Measurements from ENCODE around the gene MPV17L2. TPM values are rescaled to one million over a fixed set of nuclear protein-coding genes. Genes with fewer than 3 reads are reported as not detected.
A peak's percentile ranks its signal among the peaks of the same experiment; 100 is the strongest.

Gene MPV17L2
- total and polyA plus RNA-seq, 4 donors = 3.6 to 28.0 (median 14.1) TPM

DNA sequence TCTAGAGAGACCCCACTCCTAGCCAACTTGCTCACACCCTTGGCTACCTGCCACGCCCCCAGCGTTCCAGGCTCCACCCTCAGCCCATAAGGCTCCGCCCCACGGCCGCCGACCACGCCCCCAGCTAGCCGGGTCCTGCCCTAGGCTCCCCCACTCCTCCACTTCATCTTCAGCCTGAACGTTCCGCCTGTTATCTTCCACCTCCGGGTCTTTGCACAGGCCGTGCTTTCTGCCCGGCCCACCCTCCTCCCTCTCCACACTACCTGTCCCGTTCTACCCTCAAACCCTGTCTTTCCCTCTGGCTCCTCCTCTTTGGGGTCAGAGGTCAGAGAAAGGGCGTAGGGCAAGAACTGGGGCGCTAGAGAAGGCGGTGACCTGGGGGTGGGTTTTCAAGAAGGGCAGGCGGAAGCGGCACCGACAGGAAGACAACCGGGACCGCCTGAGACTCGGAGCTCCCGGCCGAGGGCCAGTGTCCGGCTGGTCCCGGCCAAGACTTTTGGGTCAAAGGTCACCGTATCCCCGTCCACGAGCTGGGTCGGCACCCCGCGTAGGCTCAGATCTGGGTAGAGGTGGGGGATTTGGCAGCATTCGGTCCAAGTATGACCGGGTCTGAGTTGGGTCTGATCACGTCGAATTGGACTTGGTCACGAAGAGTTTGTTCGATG is 31.0 kb downstream of the MPV17L2 start:
- no peaks in the 10 kb centered on the region for H3K36me3 ChIP-seq (ENCODE audit: control insufficient read depth in 4 of 4, insufficient read depth in 3 of 4, low read depth in 1 of 4, low read length in 3 of 4)
- peak overlapping the region in 1 of 2 donors; percentile 3 for H3K9ac ChIP-seq (ENCODE audit: low read depth in 1 of 2, low read length in 2 of 2)
- TF ChIP-seq ZBTB33 (IDR thresholded peaks at IDR 0.05) (no peak), TAF1 (conservative IDR thresholded peaks at IDR 0.05) (no peak), CTCF (IDR thresholded peaks at IDR 0.05; ENCODE audit: low read depth, low read length, missing input control) (no peak), FOXA1 (IDR thresholded peaks at IDR 0.05) (no peak), RXRA (IDR thresholded peaks at IDR 0.05) (peak; percentile 31 to 60), NR2F2 (IDR thresholded peaks at IDR 0.05) (peak; percentile 97), EGR1 (IDR thresholded peaks at IDR 0.05; ENCODE audit: low read depth in 2 of 2) (no peak)
- H3K4me3 ChIP-seq (ENCODE audit: low read depth in 1 of 3, low read length in 3 of 3) = peak overlapping the region; percentile 45 to 51 (median 49)
- peak overlapping the region in 1 of 2 donors; percentile 14 for H3K27ac ChIP-seq (ENCODE audit: low read depth in 1 of 2, low read length in 2 of 2)
- H3K4me1 ChIP-seq (ENCODE audit: control insufficient read depth in 4 of 4, insufficient read depth in 4 of 4, low read length in 3 of 4) = peaks cover 4 to 14% (median 7%) of the 10 kb centered on the region in 4 donors
- H3K9me3 ChIP-seq (ENCODE audit: control insufficient read depth in 4 of 4, low read length in 3 of 4) = no peaks in the 10 kb centered on the region
- peak; percentile 79 for DNase-seq (ENCODE audit: low spot score)
- 6% methylated on average over 39 of the region's 39 CpGs for WGBS
- peaks cover 0 to 2% (median 0%) of the 10 kb centered on the region in 4 donors for H3K27me3 ChIP-seq (ENCODE audit: control insufficient read depth in 4 of 4, insufficient read depth in 4 of 4, low read length in 3 of 4)

- Histone ChIP-seq H3K9ac (ENCODE audit: low read depth in 1 of 2, low read length in 2 of 2) (peak overlapping the region; percentile 3 to 5), H3K27me3 (ENCODE audit: control insufficient read depth in 4 of 4, insufficient read depth in 4 of 4, low read length in 3 of 4) (peaks cover 0 to 2% (median 0%) of the 10 kb centered on the region in 4 donors), H3K4me1 (ENCODE audit: control insufficient read depth in 4 of 4, insufficient read depth in 4 of 4, low read length in 3 of 4) (peaks cover 4 to 14% (median 7%) of the 10 kb centered on the region in 4 donors)
These were observed 31.7 kb downstream of the MPV17L2 start for GRCh38 chr19:18224525-18225354.

More at GRCh38 chr19:18224525-18225354, 31.7 kb downstream of the MPV17L2 start:
- Histone ChIP-seq H3K4me3 (ENCODE audit: low read depth in 1 of 3, low read length in 3 of 3) (peak overlapping the region; percentile 45 to 51 (median 49)), H3K27ac (ENCODE audit: low read depth in 1 of 2, low read length in 2 of 2) (peak overlapping the region in 1 of 2 donors; percentile 14), H3K36me3 (ENCODE audit: control insufficient read depth in 4 of 4, insufficient read depth in 3 of 4, low read depth in 1 of 4, low read length in 3 of 4) (no peaks in the 10 kb centered on the region), H3K9me3 (ENCODE audit: control insufficient read depth in 4 of 4, low read length in 3 of 4) (no peaks in the 10 kb centered on the region)
- TF ChIP-seq JUND (IDR thresholded peaks at IDR 0.05) = no peak
- TF ChIP-seq GABPA (IDR thresholded peaks at IDR 0.05 in 1 of 2, conservative IDR thresholded peaks at IDR 0.05 in 1 of 2) = peak in 1 of 2 donors; percentile 36
- TF ChIP-seq RXRA (IDR thresholded peaks at IDR 0.05) = peak in 1 of 2 donors; percentile 19
- TF ChIP-seq NR2F2 (IDR thresholded peaks at IDR 0.05) = no peak
- peak; percentile 98 for TF ChIP-seq ZBTB33 (IDR thresholded peaks at IDR 0.05)
- no peak for TF ChIP-seq YY1 (IDR thresholded peaks at IDR 0.05)
- TF ChIP-seq, protein P1, sequence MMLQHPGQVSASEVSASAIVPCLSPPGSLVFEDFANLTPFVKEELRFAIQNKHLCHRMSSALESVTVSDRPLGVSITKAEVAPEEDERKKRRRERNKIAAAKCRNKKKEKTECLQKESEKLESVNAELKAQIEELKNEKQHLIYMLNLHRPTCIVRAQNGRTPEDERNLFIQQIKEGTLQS (IDR thresholded peaks at IDR 0.05) = no peak
- TF ChIP-seq RAD21 (IDR thresholded peaks at IDR 0.05) = no peak
- TF ChIP-seq HNF4G (IDR thresholded peaks at IDR 0.05) = peak; percentile 98
- 5% methylated on average over 81 of the region's 81 CpGs for WGBS
- DNase-seq (ENCODE audit: low spot score) = peak; percentile 93
